ENCODE data around the gene PTDSS2.
A peak's percentile ranks its signal among the peaks of the same experiment; 100 is the strongest.
"Not testable (repeated sequence)": the region's sequence is repeated elsewhere in the genome, so short reads cannot be mapped to it uniquely, and the experiment has no call there.

The PTDSS2 gene

GRCh38 chr11:433111-433510 is 17.0 kb upstream of the PTDSS2 start:
- DNase-seq (ENCODE audit: low spot score) = no peak

GRCh38 chr11:433641-434040 is 16.4 kb upstream of the PTDSS2 start:
- DNase-seq (ENCODE audit: low spot score) = no peak

GRCh38 chr11:434496-434895 is 15.6 kb upstream of the PTDSS2 start:
- DNase-seq (ENCODE audit: low spot score) = no peak

- not testable (repeated sequence) for DNase-seq (ENCODE audit: low spot score)
Observed at GRCh38 chr11:434999-435740, 14.9 kb upstream of the PTDSS2 start.

GRCh38 chr11:437228-437870 is 12.7 kb upstream of the PTDSS2 start:
- no peak for DNase-seq (ENCODE audit: low spot score)

GRCh38 chr11:438101-438844 is 11.8 kb upstream of the PTDSS2 start:
- DNase-seq (ENCODE audit: low spot score) = no peak

GRCh38 chr11:439315-440064 is 10.6 kb upstream of the PTDSS2 start:
- no peak for DNase-seq (ENCODE audit: low spot score)

- DNase-seq (ENCODE audit: low spot score) = no peak
Observed at GRCh38 chr11:440065-441042, 9.7 kb upstream of the PTDSS2 start.

- DNase-seq (ENCODE audit: low spot score) = no peak
Observed at GRCh38 chr11:441043-441417, 9.0 kb upstream of the PTDSS2 start.

GRCh38 chr11:441418-442274 is 8.4 kb upstream of the PTDSS2 start, which contains the start of gene ANO9:
ANO9 (minus strand) TSS chr11:442011; CDS start chr11:441926, 85 bp downstream.
- peak; percentile 83 for DNase-seq (ENCODE audit: low spot score)

GRCh38 chr11:442611-443081 is 7.4 kb upstream of the PTDSS2 start:
- DNase-seq (ENCODE audit: low spot score) = no peak

GRCh38 chr11:443542-444199 is 6.4 kb upstream of the PTDSS2 start:
- DNase-seq (ENCODE audit: low spot score) = no peak

- no peak for DNase-seq (ENCODE audit: low spot score)
Observed at GRCh38 chr11:444396-445144, 5.5 kb upstream of the PTDSS2 start.

- no peak for DNase-seq (ENCODE audit: low spot score)
Observed at GRCh38 chr11:445765-446588, 4.1 kb upstream of the PTDSS2 start.

- DNase-seq (ENCODE audit: low spot score) = no peak
Observed at GRCh38 chr11:446891-447290, 3.2 kb upstream of the PTDSS2 start.

- peak; percentile 92 for DNase-seq (ENCODE audit: low spot score)
Observed at GRCh38 chr11:447923-448731, 2.0 kb upstream of the PTDSS2 start.

All from HuH-7.5 (cell line).